Left renal cortex interstitium (tissue), 4 donors: ENCODE results near the gene IFFO2. TPM values are rescaled to one million over a fixed set of nuclear protein-coding genes. Genes with fewer than 3 reads are reported as not detected.

ENCODE experiments used
- DNase-seq, 4 donors: peaks; one replicate each; pipeline ENCODE4 v3.0.0-alpha.2; 2013; ENCODE audit warnings: low read depth in 4 of 4, low spot score in 2 of 4, missing footprints in 1 of 4
- polyA plus RNA-seq, 4 donors: library from polyadenylated mRNA; unstranded; fragments of 120-200 nt; gene quantifications; one replicate each; pipeline ENCODE4 v1.2.1, GENCODE V29; 2013; ENCODE audit not compliant: insufficient read length in 4 of 4

Gene IFFO2
- polyA plus RNA-seq, 4 donors, result 23.7 to 31.0 (median 26.7) TPM

DNA sequence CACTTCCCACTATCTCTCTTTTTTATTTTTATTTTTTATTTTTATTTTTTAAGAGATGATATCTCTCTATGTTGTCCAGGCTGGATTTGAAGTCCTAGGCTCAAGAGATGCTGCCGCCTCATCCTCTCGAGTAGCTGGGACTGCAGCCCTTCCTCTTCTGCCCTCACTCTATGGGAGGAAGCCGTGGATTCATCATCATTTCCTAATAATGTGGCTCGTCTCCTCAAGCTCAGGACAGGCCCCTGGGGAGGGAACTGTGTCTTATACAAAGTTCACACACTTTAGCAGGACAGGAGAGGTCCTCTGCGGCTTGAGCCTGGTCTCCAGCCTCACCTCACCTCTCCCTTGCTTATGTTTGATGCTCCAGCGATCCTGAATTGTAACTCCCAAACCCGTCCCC lies 16.5 kb upstream of the IFFO2 start:
- no peak for DNase-seq

DNA sequence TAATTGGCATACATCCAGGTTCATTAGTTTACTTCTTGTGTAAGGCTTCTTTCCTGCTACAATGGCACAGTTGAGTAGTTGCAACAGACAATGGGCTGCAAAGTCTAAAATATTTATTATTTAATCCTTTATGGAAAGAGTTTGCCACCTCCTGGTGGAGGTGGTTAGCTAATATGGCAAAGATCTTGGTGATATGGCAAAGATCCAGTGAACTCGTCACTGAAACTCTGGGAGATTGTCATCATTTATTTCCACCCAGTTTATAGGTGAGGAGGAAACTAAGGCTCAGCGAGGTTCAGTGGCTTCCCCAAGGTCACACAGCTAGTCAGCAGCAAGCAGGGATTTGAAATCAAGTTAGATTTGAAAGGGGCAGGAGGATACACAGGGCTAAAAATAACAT lies 16.1 kb upstream of the IFFO2 start:
- DNase-seq, result no peak

DNA sequence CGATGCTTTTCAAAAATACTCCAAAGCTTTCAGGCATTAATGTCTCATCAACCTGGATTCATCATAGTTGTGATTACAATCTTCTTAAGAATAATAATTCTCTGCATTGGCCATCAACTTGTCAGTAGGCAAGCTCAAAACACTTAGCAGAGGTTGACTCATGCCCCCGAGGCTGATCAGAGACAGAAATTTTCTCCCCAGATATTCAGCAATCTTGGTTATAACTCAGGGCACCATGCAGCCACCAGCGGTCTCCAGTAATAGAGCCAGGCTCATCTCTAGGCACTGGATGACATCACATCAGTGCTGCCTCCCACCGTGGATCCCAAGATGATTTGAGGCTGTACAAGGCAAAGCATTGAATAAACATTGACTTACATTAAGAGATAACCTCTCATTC lies 14.3 kb upstream of the IFFO2 start:
- no peak for DNase-seq

DNA sequence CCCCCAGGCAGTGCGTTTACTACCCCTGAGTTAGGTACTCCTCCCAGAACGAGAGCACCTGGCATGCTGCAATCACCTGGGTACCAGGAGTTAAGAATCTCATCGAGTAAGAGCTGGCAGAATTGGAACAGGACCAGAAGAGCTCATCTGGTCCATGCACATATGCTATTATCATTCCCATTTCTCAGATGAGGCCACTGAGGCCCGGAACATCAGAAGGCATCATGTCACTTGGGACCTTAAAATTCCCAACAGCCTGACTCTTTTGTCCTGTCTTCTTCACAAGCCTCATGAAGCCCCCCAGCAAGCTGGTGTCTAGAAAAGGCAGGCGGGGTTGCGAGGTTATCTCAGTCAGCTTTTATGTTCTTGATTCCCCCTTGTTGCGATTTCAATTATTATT lies 13.9 kb upstream of the IFFO2 start:
- no peak for DNase-seq

DNA sequence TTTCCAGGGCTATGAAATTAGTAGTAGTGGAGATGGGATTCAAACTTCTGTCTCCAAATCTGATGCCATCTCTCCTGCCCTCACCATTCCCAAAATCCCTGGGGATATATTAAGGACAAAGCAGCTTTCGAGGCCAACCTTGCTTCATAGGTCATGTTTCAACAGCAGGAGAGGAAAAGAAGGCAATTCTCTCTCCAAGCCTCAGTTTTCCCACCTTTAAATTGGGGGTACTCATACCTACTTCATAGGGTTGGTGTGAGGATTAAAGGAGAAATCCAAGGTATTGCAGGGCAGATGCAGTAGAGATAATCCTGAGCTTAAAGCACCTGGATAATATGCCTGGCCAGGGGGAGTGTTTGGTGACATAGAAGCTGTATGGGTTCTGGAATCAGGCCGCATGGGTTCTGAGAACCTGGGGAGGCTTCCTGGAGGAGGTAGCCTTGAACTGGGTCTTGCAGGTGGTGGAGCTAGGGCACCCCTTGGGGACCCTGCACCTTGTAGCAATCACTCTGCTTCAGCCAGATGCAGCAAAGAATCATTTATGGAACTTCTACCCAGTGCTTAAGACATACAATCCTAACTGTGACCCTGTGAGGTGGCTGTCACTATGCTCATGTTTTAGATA lies 10.7 kb upstream of the IFFO2 start:
- DNase-seq, result no peak

DNA sequence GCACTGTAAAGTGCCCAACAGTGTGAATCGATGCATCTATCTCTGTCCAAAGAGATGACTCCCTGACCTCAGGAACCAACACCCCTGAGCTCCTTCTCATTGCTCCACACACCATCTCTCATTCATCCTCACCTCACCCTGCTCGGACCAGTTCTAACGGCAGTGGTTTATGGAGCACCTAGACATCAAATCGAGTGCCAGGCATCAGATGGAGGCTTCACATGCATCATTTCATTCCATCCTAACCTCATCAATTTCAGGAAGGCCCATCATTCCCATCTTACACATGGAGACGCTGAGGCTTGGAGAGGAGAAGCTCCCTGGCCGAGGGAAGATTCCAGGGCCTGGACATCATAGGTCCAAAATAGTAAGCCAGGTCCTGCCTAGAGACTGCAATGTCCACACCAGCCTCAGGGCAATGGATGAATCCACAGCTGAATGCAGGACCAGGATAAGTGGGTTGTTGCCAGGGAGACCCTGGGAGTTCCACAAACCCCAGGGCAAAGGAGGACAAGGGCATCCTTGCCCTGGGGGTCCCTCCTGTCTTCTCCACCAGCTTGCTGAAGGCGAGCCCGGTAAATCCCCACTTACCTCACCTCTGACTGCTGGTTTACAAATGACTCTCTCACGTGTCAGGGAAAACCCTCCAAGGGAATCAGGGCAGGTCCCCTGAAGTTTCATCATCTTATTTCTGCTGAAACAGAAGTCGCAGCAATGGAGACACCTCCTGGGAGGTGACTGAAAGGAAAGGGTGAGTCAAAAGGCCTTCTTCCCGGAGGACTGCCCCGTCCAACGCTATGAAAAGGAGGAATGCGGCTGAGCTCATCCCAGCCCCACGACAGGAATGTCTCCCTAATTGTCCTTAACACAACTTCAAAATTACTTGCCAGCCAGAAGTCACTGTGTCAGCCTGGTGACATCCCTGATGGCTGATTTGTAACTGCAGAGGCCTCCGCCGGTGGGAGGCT lies 9.0 kb upstream of the IFFO2 start:
- no peak for DNase-seq

DNA sequence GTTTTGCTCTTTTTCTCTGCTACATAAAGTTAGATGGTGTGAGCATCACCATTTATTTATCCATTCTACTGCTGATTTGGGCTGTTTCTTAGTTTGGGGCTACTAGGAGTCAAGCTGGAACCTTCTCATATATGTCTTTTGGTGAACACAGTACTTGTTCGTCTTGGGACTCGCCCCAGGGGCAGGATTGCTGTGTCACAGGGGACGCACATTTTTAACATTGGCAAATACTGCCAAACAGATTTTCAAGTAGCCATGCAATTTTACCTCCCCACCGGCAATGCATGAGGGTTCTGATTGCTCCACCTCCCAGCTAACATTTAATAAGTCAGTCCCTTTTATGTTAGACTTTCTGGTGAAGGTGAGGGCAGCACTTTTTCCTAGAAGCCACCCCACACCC lies 7.5 kb upstream of the IFFO2 start:
- no peak for DNase-seq

DNA sequence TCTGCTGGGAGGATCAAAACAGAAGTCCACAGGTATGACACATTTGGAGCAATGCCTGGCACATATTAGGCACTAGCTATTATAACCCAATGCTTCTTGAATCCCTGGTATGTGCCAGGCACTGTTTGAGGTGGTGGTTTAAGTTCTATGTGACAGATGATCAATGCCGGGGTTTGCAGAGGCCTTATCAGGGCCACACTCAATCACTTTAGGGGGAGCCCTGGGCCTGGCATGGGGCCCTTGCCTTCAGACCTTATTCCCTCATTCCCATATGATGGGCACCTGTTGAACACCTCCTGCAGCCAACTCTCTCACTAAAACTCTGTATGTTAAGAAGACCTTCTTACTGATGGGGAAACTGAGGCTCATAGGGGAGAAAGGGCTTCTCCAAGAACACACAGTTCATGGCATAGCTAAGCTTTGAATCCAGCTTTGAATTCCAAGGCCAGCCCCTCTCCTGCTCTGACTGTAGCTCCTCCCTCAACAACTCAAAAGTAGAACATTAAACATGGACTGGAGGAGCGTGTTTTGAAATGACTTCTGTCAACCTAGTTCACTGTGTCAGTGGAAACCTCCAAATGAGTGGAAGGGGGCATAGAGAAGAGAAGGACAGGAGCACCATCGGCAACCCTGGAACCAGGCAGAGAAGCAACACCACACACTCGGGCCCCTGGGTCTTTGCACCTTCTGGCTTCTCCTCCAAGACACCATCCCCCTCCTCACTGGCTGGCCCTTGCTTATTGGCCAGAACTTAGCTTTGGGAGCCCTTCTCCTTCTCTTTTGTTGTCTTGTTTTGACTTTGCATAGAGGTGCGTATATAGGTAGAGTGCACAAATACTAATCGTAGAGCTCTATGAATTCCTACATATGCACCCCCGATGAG lies 6.6 kb upstream of the IFFO2 start:
- no peak for DNase-seq

DNA sequence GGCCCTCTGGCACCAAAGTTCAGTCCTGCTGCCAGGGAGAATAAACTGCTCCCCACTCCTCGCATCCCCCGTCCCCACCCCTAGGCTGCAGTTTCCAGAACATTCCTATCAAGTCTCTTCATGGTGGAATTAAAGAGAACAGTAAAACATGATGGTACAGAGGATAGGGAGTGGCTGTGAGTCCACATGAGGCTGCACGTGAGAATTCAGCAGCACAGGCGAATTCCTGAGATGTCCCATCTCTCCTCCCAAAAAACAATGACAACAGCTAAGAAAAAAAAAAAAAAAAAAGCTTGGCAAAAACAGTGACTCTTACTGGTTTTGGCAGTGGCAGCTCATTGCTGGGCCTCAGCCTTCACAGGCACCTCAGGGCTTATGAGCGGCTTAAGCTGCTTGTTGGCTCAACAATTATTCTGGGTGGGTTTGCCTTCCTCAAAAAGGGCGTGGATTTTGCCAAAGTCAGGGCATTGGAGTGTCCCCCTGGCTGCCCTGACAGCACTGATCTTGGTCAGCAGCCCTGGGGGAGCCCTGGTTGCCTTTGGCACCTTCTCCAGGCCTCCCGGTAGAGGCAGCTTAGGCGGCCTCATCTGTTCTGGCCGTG lies 5.7 kb upstream of the IFFO2 start:
- no peak for DNase-seq

DNA sequence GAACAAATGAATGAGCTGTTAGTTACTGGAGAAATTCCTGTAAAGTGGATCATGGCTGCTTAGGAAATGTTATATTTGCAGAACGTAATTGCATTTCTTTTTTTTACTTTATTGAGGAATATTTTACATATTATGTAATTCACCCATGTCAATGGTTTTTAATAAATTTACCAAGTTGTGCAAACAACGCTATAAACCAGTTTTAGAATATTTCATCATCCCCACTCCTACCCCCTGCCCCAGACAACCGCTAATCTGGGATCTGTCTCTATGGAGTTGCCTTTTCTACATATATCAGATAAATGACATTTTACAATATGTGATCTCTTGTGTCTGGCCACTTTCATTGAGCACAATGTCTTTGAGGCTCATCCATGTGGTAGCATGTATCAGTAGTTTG lies 4.3 kb upstream of the IFFO2 start:
- DNase-seq, result no peak

DNA sequence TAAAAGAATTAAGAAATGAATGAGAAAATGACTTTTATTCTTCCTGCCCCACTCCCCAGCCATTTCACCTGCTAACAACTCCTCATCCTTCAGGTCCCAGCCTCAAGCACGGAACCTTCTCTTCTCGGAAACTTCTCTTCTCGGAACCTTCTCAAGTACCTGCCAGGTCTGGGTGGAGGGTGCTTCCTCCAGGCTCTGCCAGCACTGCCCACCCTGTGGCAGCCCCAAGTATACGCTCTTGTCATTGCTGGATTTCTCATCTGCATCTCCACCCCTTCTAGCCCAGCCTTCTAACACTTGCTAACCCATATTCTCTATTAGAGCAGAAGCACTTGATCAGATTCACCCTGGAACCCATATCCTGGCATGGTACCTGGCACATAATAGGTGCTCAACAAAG lies 3.9 kb upstream of the IFFO2 start:
- no peak for DNase-seq

DNA sequence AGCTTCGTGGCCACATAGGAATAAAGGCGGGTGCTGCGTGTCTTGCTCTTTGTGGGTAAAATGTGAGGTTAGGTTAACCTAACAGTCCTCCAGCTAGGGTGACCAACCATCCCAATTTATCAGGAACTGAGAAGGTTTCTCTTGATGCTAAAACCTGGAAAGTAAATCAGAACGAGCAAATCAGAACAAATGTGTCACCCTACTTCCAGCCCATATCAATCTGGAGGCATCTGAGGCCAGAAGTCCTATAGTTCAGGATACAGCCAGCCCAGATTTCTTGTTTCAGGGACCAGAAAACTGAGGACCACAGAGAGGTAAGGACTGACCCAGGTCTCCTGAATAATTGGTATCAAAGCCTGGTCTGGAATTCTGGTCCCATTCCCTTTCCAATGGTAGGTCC lies 3.1 kb upstream of the IFFO2 start:
- DNase-seq, result no peak

DNA sequence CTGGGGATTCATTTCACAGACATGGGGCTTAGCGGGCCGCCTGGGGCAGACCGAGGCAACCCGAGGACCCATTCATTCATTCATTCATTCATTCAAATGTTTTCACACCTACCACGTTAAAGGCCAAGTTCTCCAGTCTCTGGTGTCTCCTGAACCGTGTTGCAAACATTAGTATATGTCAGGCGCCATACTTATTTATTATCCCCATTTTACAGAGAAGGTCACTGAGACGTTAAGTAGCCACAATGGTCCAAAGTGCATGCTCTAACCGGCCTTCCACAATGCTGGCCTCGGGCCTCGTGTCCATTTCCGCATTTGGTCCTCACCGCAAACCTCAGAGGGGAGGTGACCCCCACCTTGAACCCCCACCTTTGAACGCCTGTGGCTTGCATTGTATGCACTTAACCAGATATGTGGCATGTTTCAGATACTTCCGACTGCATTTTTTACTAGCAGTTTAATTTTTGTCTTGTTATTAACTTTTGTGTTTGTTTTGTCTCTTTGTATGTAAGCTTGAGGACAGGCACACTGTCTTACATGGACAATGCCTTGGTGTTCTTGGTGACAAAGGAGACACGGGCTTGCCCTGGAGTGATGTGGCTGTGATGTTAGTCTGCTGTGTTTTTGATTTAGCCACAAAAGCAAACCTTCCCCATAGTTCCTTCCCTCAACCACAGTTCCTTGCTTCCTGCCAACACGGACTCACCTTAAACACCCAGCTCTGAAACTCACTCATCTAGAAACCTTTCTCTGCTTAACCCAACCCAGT lies 1.2 kb upstream of the IFFO2 start:
- no peak for DNase-seq

DNA sequence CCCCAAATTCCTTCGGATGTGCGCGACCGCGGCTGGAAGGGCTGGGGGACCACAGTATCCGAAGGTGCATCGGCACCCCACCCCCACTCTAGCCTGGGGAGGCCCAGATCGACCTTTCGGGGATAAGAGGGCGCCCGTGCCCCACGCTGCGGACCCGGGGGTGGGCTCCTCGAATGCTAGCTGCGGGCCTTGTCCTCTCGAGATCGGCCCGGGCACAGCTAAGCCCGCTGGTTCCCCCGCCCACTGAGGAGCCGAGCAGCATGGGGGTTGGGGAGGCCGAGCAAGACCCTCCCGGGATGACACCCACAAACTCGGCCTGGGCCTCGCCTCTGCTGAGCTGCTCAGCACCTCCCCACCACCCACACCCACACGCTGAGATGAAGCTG lies 653 bp upstream of the IFFO2 start:
- no peak for DNase-seq

DNA sequence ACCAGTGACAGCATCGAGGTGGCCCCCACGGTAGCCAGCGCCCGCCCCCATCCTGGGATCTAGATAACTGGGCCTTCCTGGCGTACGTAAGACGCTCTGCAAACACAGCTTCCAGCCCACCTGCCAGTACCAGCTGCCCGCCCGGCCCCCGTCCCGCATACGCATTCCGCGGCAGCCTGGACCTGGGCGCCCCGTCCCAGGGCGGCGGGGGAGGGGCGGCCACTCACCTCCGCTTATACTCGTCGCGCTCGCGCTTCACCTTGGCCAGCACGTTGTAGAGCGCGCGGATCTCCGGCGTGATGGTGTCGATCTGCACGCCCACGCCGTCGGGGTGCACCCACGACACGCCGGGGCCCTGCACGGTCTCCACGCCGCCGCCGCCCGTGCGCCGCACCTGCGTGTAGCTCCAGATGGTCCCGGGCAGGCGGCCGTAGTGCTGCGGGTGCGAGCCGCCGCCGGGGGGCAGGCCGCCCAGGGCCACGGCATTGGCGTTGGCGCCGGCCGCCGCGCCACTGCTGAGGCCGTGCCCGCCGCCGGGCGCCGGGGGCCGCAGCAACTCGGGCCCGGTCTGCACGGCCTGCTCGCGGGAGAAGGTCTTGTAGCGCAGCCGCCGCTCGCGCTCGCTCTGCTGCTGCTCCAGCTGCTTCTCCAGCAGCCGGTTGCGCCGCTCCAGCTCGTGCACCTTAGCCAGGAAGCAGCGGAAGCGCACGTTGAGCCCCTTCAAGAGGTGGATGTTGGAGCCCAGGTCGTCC lies 859 bp downstream of the IFFO2 start:
- DNase-seq, result no peak

DNA sequence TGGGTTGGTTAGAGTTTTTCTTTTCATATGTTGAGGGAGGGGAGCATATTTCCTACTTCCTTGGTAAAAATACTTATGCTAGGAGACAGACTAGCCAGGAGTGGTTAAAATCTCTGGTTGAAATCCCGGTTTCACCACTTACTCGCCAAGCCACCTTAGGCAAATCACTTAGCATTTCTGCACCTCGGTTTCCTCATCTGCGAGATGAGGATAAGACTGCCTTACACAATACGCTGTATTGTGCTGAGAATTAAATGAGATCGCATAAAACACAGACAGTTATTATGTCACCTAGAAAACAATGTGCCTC lies 1.4 kb downstream of the IFFO2 start:
- DNase-seq, result no peak

DNA sequence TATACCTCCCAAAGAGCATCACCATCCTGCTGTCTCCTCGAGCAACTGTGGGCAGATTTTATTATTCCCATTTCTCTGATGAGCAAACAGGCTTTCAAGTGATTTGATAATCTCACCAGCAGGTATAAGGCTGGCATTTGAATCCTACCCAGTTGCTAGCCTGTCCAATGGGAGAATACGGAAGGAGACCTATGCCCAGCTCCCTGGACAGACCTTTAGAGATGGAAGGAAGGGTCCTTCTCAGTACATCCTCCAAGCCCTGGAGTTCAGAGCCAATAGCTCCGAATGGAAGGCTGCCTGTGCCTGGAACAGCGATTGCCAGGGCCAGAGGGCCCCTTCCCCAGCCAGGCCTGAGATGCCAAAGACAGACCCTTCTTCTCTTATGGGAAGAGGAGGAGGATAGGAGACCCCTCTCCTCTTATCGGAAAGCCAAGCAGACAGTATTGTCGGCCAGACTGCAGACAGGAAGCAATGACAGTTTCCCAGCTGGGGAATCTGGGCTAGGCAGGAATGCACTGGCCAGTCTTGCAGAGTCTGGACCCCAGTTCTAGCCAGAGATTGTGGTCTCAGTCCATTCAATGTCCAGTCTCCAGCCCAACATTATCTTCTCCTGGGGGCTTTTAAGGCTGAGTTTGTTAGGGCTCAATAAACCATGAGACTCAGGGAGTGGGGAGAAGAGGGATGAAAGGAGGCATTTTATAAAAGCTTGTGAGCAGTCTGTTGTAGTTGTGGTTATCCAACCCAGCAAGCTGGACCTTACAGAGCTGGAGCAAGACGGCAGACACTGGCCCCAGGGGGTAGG lies 2.0 kb downstream of the IFFO2 start:
- no peak for DNase-seq

DNA sequence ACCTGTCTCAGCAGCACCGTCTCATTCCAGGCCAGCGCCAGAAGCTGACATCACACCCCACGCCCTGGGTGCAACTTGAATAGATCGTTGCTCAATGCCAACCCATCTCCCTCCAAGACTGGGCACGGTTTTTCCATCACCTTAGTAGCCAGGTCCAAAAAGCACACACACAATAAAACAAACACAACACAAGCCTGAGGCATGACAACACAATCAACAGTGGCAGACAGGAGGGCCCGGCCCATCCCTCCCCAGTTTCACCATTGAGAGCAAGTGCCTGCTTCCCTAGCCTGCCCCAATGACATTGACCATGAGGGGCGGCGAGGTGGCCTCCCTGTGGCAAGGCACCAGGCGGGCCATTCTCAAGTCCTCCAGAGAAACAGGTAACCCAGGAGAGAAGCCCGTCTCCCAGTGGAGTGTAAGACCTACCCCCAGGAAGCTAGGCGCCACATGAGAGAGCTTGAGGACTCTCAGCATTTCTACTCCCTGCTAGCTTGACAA lies 2.7 kb downstream of the IFFO2 start:
- DNase-seq, result no peak
